Peyer's patch (tissue), 4 donors: ENCODE results near the gene UBAC2. TPM values are rescaled to one million over a fixed set of nuclear protein-coding genes. Genes with fewer than 3 reads are reported as not detected.
A peak's percentile ranks its signal among the peaks of the same experiment; 100 is the strongest.
"Not testable (repeated sequence)": the region's sequence is repeated elsewhere in the genome, so short reads cannot be mapped to it uniquely, and the experiment has no call there.

Experiments
- DNase-seq, 3 donors: peaks; one replicate each; pipeline ENCODE4 v3.0.0-alpha.2; 2017 to 2019
- H3K27ac ChIP-seq, 4 donors: fragments of 200-600 bp; sonication (generic); one replicate each; pipeline ENCODE4 v1.5.1; 2016 to 2019
- H3K27me3 ChIP-seq, 2 donors: fragments of 200-600 bp; sonication (generic); one replicate each; pipeline ENCODE4 v1.5.1; 2019
- H3K36me3 ChIP-seq, 3 donors: fragments of 200-600 bp; sonication (generic); one replicate each; pipeline ENCODE4 v1.5.1; 2016 to 2019
- H3K4me1 ChIP-seq, 4 donors: fragments of 200-600 bp; sonication (generic); one replicate each; pipeline ENCODE4 v1.5.1; 2016 to 2019
- H3K4me3 ChIP-seq, 4 donors: fragments of 200-600 bp; sonication (generic); 1 replicate in 3 of 4; 2 replicates in 1 of 4; pipeline ENCODE4 v1.5.1; 2016 to 2019; ENCODE audit warnings: mild to moderate bottlenecking in 1 of 4
- H3K9me3 ChIP-seq, 4 donors: fragments of 200-600 bp; sonication (generic); one replicate each; pipeline ENCODE4 v1.5.1; 2016 to 2019; ENCODE audit warnings: mild to moderate bottlenecking in 1 of 4
- CTCF ChIP-seq, 6 experiments: fragments of 450-650 bp in 4 of 6; fragments of 200-600 bp in 2 of 6; sonication (generic) in 1 of 6; IDR thresholded peaks; one replicate each; pipeline ENCODE4 v1.5.1; 2017 to 2019; ENCODE audit warnings: antibody characterized with exemption in 6 of 6, mild to moderate bottlenecking in 3 of 6, moderate library complexity in 1 of 6
- POLR2A ChIP-seq, 2 donors: fragments of 450-650 bp; IDR thresholded peaks; one replicate each; pipeline ENCODE4 v1.5.1; 2017; ENCODE audit warnings: antibody characterized with exemption in 2 of 2, mild to moderate bottlenecking in 2 of 2, moderate library complexity in 2 of 2
- total RNA-seq, 4 donors: library from RNA; depleted of rRNA; stranded (reverse); fragments of >200 nt; gene quantifications; one replicate each; pipeline ENCODE4 v1.1.0, GENCODE V29; 2016

UBAC2 gene
- total RNA-seq, 4 donors from 2014 or later, result 38.8 to 67.8 (median 63.4) TPM

GRCh38 chr13:99386495-99386894 is 185.8 kb downstream of the UBAC2 start:
- peak in 1 of 3 donors; percentile 11 for DNase-seq
- Histone ChIP-seq H3K4me3 (no peak overlapping the region), H3K36me3 (peaks cover 0 to 18% (median 0%) of the 10 kb centered on the region in 3 donors), H3K9me3 (no peaks in the 10 kb centered on the region), H3K4me1 (peaks cover 0 to 14% (median 12%) of the 10 kb centered on the region in 4 donors), H3K27ac (peak overlapping the region in 1 of 4 donors; percentile 53), H3K27me3 (no peaks in the 10 kb centered on the region)
- no peak for TF ChIP-seq POLR2A (IDR thresholded peaks at IDR 0.05)

DNA sequence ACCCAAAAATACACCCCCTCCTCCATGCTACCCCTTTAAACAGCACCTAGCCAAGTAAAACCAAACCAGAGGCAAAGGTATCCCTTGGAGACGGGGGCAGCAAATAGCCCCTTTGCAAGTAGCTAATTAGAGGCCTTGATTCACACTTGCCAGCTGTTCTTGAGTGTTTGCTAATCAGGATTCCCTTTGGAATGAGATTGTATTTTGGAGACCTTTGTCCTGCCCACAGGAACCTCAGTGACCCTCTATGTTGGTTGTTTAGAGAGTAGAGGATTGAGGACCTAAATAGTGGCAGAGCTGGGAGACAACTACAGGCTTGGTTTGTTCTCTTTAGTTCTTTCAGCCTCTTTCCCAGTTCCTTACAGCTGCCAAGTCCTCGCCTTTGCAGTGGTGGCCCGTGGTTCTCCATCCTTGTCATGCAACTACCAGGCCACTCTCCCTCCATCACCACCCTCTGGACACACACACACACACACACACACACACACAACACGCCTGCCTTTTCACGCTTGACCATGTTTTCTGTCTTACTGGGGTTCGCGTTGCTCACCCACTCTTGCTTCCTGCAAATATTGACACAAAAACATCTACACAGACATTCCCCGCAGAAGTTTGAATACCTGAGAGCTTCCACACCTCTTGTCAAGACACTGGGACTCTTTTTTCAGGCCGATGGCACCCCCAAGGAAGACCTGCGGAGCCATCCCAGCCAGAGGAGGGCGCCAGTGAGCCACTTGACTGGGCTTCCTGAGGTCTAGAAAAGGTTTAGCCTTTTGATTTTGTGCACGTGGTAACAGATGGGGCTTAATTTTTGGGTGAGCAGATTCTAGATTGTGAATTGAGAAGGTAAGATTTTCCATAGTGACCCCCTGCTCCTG is 186.5 kb downstream of the UBAC2 start:
- peak; percentile 46 to 90 (median 70) for TF ChIP-seq CTCF (IDR thresholded peaks at IDR 0.05)
- no peak for TF ChIP-seq POLR2A (IDR thresholded peaks at IDR 0.05)
- Histone ChIP-seq H3K27me3 (no peaks in the 10 kb centered on the region), H3K36me3 (peaks cover 0 to 18% (median 0%) of the 10 kb centered on the region in 3 donors), H3K4me1 (peaks cover 0 to 14% (median 9%) of the 10 kb centered on the region in 4 donors), H3K9me3 (no peaks in the 10 kb centered on the region), H3K4me3 (no peak overlapping the region), H3K27ac (peak overlapping the region in 2 of 4 donors; percentile 9 to 53)
- DNase-seq, result peak; percentile 79 to 92 (median 91)

GRCh38 chr13:99388334-99388923 is 187.8 kb downstream of the UBAC2 start:
- TF ChIP-seq CTCF (IDR thresholded peaks at IDR 0.05) (no peak), POLR2A (IDR thresholded peaks at IDR 0.05) (no peak)
- H3K27me3 ChIP-seq, result no peaks in the 10 kb centered on the region

GRCh38 chr13:99389094-99389493 is 188.4 kb downstream of the UBAC2 start:
- H3K27me3 ChIP-seq, H3K9me3 ChIP-seq, H3K4me1 ChIP-seq, H3K27ac ChIP-seq, H3K4me3 ChIP-seq: not testable (repeated sequence)
- DNase-seq, result peak in 1 of 3 donors; percentile 11
- peaks cover 0 to 18% (median 0%) of the 10 kb centered on the region in 3 donors for H3K36me3 ChIP-seq

More at GRCh38 chr13:99388334-99388923, 187.8 kb downstream of the UBAC2 start:
- Histone ChIP-seq H3K27ac (peak overlapping the region in 1 of 4 donors; percentile 53), H3K4me3 (no peak overlapping the region), H3K9me3 (no peaks in the 10 kb centered on the region), H3K4me1 (peaks cover 0 to 6% (median 0%) of the 10 kb centered on the region in 4 donors), H3K36me3 (peaks cover 0 to 18% (median 0%) of the 10 kb centered on the region in 3 donors)
- DNase-seq, result peak in 1 of 3 donors; percentile 13

DNA sequence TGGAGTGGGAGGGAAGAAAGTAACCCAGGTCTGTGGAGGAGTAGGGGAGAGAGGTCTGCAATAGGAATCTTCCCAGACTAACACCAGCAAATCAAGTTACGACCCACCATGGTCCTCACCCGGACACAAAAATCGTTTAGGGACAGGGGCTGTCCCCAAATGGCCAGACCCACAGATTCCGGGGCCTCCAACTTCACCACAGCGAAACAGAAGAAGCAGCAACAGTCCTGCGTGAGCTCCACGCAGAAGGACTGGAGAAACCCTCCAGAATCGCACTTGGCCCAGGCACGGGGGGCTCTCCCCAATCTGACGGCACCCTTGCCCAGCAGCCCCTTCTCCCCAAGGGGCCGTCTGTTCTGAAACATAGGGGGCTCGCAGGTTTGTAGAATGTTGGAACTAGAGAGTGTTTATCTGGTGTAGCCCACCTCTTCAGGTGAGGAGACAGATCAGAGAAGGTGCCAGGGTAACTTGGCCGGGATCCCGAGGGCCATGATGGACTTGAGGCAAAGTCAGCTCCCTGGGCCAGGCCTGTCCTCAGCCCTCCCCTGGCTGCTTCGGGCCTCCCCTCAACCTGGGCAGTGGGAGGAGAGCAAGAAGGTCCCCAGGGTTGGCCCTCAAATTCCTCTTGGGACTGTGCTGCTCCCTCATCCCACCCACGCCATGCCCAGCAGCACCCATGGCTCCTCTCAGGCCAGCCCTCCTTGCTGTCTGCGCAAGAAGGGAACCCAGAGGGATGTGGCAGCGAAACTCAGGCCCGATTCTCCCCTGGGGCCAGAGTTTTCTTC is 189.1 kb downstream of the UBAC2 start:
- H3K36me3 ChIP-seq, result peaks cover 0 to 18% (median 0%) of the 10 kb centered on the region in 3 donors
- no peak overlapping the region for H3K27ac ChIP-seq
- DNase-seq, result peak in 1 of 3 donors; percentile 10
- TF ChIP-seq CTCF (IDR thresholded peaks at IDR 0.05) (no peak), POLR2A (IDR thresholded peaks at IDR 0.05) (no peak)
- H3K4me3 ChIP-seq, result no peak overlapping the region
- no peaks in the 10 kb centered on the region for H3K27me3 ChIP-seq
- H3K9me3 ChIP-seq, result no peaks in the 10 kb centered on the region
- peaks cover 0 to 6% (median 0%) of the 10 kb centered on the region in 4 donors for H3K4me1 ChIP-seq

DNA sequence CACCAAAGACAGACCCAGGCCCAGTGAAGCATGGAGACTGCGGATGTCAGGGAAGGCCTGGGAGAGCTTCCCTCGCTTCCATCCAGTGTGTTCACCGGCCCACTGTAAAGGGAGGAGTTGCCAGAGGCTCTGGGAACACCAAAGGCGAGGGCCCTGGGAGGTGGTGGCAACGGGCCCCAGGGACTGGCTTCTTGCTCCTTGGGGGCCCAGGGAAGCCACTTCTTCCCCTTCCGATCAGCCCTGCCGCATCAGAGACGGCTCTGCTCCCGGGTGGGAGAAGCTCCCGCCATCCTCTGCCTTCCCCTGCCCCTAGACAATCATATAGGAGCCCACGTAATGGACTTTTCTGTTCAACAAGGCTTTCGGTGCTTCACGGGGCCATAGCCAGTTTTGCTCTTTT is 189.9 kb downstream of the UBAC2 start:
- no peak overlapping the region for H3K4me3 ChIP-seq
- DNase-seq, result peak in 1 of 3 donors; percentile 2
- peaks cover 0 to 11% (median 0%) of the 10 kb centered on the region in 3 donors for H3K36me3 ChIP-seq
- no peak for TF ChIP-seq CTCF (IDR thresholded peaks at IDR 0.05)
- no peak for TF ChIP-seq POLR2A (IDR thresholded peaks at IDR 0.05)
- H3K27ac ChIP-seq, result no peak overlapping the region
- no peaks in the 10 kb centered on the region for H3K9me3 ChIP-seq
- peaks cover 0 to 6% (median 0%) of the 10 kb centered on the region in 4 donors for H3K4me1 ChIP-seq
- no peaks in the 10 kb centered on the region for H3K27me3 ChIP-seq
